Measurements from ENCODE around the gene R3HDML.

DNA sequence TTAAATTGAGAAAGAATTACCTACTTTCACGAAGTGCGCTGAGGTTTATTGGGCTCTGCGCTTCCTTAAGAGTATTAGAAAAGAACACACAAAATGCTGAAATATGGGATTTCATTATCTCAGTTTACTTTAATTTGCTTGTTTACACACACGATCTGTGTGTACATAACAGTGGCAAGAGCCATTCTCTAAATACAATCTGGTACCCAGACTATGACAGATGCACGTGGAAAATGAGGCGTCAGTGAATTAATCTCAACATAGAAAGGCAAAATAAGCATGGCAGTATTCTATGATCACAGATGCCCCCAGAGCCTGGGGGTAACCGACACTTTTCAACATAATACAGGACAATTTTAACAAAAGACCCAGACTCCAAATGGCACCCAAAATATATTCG is 34.1 kb upstream of the R3HDML start:
- no peak for TF ChIP-seq POLR2A (IDR thresholded peaks at IDR 0.05; ENCODE audit: low read depth, low read length)
- no peak for TF ChIP-seq POLR2AphosphoS5 (IDR thresholded peaks at IDR 0.05; ENCODE audit: low read depth, low read length)

Data from GM12892 (cell line).